Activated CD4-positive, alpha-beta memory T cell treated with anti-CD3 and anti-CD28 coated beads for 36 hours (primary cell): Measurements from ENCODE around the gene DNAJA1. TPM values are rescaled to one million over a fixed set of nuclear protein-coding genes. Genes with fewer than 3 reads are reported as not detected.
"Not testable (repeated sequence)": the region's sequence is repeated elsewhere in the genome, so short reads cannot be mapped to it uniquely, and the experiment has no call there.

ENCODE experiments used
- CTCF ChIA-PET: fragments of 350-600 bp; sonication (Branson Sonifier 250); formaldehyde crosslinking; loops from one replicate; lab custom pipeline; 2021; ENCODE audit warnings: antibody characterized with exemption, inconsistent platforms; lab: Charles Lee
- POLR2A ChIA-PET: fragments of 350-600 bp; sonication (Branson Sonifier 250); formaldehyde crosslinking; loops from one replicate; lab custom pipeline; 2021; ENCODE audit warnings: antibody characterized with exemption; lab: Charles Lee
- DNase-seq: peaks from one replicate; pipeline ENCODE4 v3.0.0-alpha.2; 2020
- H3K27ac Mint-ChIP-seq: one replicate; pipeline ENCODE4 v1.8.0; 2021; ENCODE audit warnings: mixed read lengths
- H3K27me3 Mint-ChIP-seq: one replicate; pipeline ENCODE4 v1.8.0; 2021; ENCODE audit warnings: mixed read lengths
- H3K36me3 Mint-ChIP-seq: one replicate; pipeline ENCODE4 v1.8.0; 2021; ENCODE audit warnings: mixed read lengths
- H3K4me1 Mint-ChIP-seq: one replicate; pipeline ENCODE4 v1.8.0; 2021; ENCODE audit warnings: low read depth, mixed read lengths
- H3K4me3 Mint-ChIP-seq: one replicate; pipeline ENCODE4 v1.8.0; 2021; ENCODE audit warnings: mild to moderate bottlenecking, mixed read lengths
- H3K9me3 Mint-ChIP-seq: one replicate; pipeline ENCODE4 v1.8.0; 2021; ENCODE audit warnings: mixed read lengths
- intact Hi-C: fragments of 100-400 bp; cut with micrococcal nuclease; formaldehyde crosslinking; loops from one replicate; pipeline ENCODE4 v1.15.1; 2023
- total RNA-seq, 2 experiments: library from RNA; stranded (reverse); gene quantifications; one replicate each; pipeline ENCODE4 v1.2.3, GENCODE V29; 2021

DNAJA1 gene
- total RNA-seq, 2 experiments from 2014 or later, result 173 to 184 TPM

- no peak for DNase-seq
- Mint-ChIP-seq H3K4me1 (peaks cover 13% of the 10 kb centered on the region), H3K27ac (peak overlapping the region; percentile 20), H3K4me3 (no peak overlapping the region), H3K9me3 (no peaks in the 10 kb centered on the region), H3K27me3 (no peaks in the 10 kb centered on the region), H3K36me3 (peaks cover 36% of the 10 kb centered on the region)
- POLR2A ChIA-PET, result no interaction called here
- intact Hi-C loops, result no loop called here
- CTCF ChIA-PET, result interaction anchor here (0.6 kb wide), 1 partner anchor 14 kb away, joined by 5 read pairs; no protein-coding TSS in a partner anchor
Measured at GRCh38 chr9:33049680-33050361, 24.7 kb downstream of the DNAJA1 start.

- H3K4me1 Mint-ChIP-seq, result peaks cover 12% of the 10 kb centered on the region
- ChIA-PET POLR2A (no interaction called here), CTCF (no interaction called here)
- no peak overlapping the region for H3K4me3 Mint-ChIP-seq
- H3K27ac Mint-ChIP-seq, result no peak overlapping the region
- DNase-seq, result no peak
- peaks cover 35% of the 10 kb centered on the region for H3K36me3 Mint-ChIP-seq
- no peaks in the 10 kb centered on the region for H3K9me3 Mint-ChIP-seq
- H3K27me3 Mint-ChIP-seq, result no peaks in the 10 kb centered on the region
- intact Hi-C loops, result no loop called here
Measured at GRCh38 chr9:33051144-33051543, 26.1 kb downstream of the DNAJA1 start.

GRCh38 chr9:33065157-33066076 lies 40.3 kb downstream of the DNAJA1 start:
- no peaks in the 10 kb centered on the region for H3K9me3 Mint-ChIP-seq
- intact Hi-C loops, result no loop called here
- ChIA-PET POLR2A (interaction anchor here (0.5 to 0.8 kb wide), 4 partner anchors 13 to 161 kb away, joined by 3 to 4 read pairs (median 4); partner anchors contain the start of gene DNAJA1), CTCF (no interaction called here)
- H3K4me3 Mint-ChIP-seq, result no peak overlapping the region
- H3K27ac Mint-ChIP-seq, result peak overlapping the region; percentile 16
- DNase-seq, result no peak
- peaks cover 5% of the 10 kb centered on the region for H3K4me1 Mint-ChIP-seq
- peaks cover 38% of the 10 kb centered on the region for H3K36me3 Mint-ChIP-seq
- no peaks in the 10 kb centered on the region for H3K27me3 Mint-ChIP-seq

- H3K36me3 Mint-ChIP-seq, result peaks cover 46% of the 10 kb centered on the region
- intact Hi-C loops, result no loop called here
- H3K4me1 Mint-ChIP-seq, result peaks cover 30% of the 10 kb centered on the region
- no peak overlapping the region for H3K4me3 Mint-ChIP-seq
- no peak for DNase-seq
- CTCF ChIA-PET, result no interaction called here
- no peaks in the 10 kb centered on the region for H3K9me3 Mint-ChIP-seq
- no peaks in the 10 kb centered on the region for H3K27me3 Mint-ChIP-seq
- POLR2A ChIA-PET, result no interaction called here
- no peak overlapping the region for H3K27ac Mint-ChIP-seq
Measured at GRCh38 chr9:33068991-33069390, 43.9 kb downstream of the DNAJA1 start.

- Mint-ChIP-seq H3K4me1 (peaks cover 44% of the 10 kb centered on the region), H3K27me3 (no peaks in the 10 kb centered on the region), H3K36me3 (peaks cover 24% of the 10 kb centered on the region), H3K27ac (peak within 1 kb of the TSS; percentile 99), H3K4me3 (peak within 1 kb of the TSS; percentile 100), H3K9me3 (no peaks in the 10 kb centered on the region)
- intact Hi-C loops, result loop anchor here (1.0 to 2.0 kb wide), 5 partner anchors 51 to 526 kb away; partner anchors contain the start of genes BAG1, DNAJA1 and NFX1
- ChIA-PET CTCF (interaction anchor here (0.9 to 3.2 kb wide), 7 partner anchors 9 to 697 kb away, joined by 3 to 13 read pairs (median 6); partner anchors contain the start of gene B4GALT1), POLR2A (interaction anchor here (0.8 to 1.8 kb wide), 6 partner anchors 15 to 90 kb away, joined by 3 to 14 read pairs (median 5); partner anchors contain the start of genes B4GALT1 and DNAJA1)
- peak; percentile 98 for DNase-seq
Measured at GRCh38 chr9:33076046-33077004, 51.3 kb downstream of the DNAJA1 start, which contains the start of gene SMU1. Gene SMU1, minus strand, starts transcription at chr9:33076674. Its CDS starts 66 bp downstream, at chr9:33076608.

- Mint-ChIP-seq H3K4me3 (no peak overlapping the region), H3K4me1 (peaks cover 21% of the 10 kb centered on the region), H3K27me3 (no peaks in the 10 kb centered on the region), H3K9me3 (no peaks in the 10 kb centered on the region), H3K36me3 (peaks cover 2% of the 10 kb centered on the region), H3K27ac (no peak overlapping the region)
- CTCF ChIA-PET, result interaction anchor here (0.6 to 2.7 kb wide), 7 partner anchors 45 to 151 kb away, joined by 3 to 26 read pairs (median 3); no protein-coding TSS in a partner anchor
- DNase-seq, result peak; percentile 55
- intact Hi-C loops, result no loop called here
- POLR2A ChIA-PET, result no interaction called here
Measured at GRCh38 chr9:33080534-33080933, 55.5 kb downstream of the DNAJA1 start.

GRCh38 chr9:33081128-33081851 lies 56.2 kb downstream of the DNAJA1 start:
- CTCF ChIA-PET, result interaction anchor here (0.6 to 2.8 kb wide), 9 partner anchors 45 to 150 kb away, joined by 3 to 33 read pairs (median 4); no protein-coding TSS in a partner anchor
- Mint-ChIP-seq H3K4me1 (peaks cover 17% of the 10 kb centered on the region), H3K9me3 (no peaks in the 10 kb centered on the region), H3K27ac (no peak overlapping the region), H3K36me3 (peaks cover 2% of the 10 kb centered on the region), H3K4me3 (no peak overlapping the region), H3K27me3 (no peaks in the 10 kb centered on the region)
- POLR2A ChIA-PET, result no interaction called here
- peak; percentile 86 for DNase-seq
- intact Hi-C loops, result loop anchor here (1.0 kb wide), 3 partner anchors 80 to 144 kb away; partner anchors contain the start of gene APTX

GRCh38 chr9:33082128-33082527 lies 57.1 kb downstream of the DNAJA1 start:
- Mint-ChIP-seq H3K4me3 (no peak overlapping the region), H3K27ac (peak overlapping the region; percentile 68), H3K36me3 (no peaks in the 10 kb centered on the region), H3K27me3 (no peaks in the 10 kb centered on the region), H3K9me3 (no peaks in the 10 kb centered on the region), H3K4me1 (peaks cover 12% of the 10 kb centered on the region)
- intact Hi-C loops, result no loop called here
- DNase-seq, result no peak
- ChIA-PET POLR2A (interaction anchor here (1.0 kb wide), 1 partner anchor 89 kb away, joined by 5 read pairs; no protein-coding TSS in a partner anchor), CTCF (interaction anchor here (0.6 to 2.8 kb wide), 7 partner anchors 79 to 334 kb away, joined by 3 to 33 read pairs (median 4); no protein-coding TSS in a partner anchor)

GRCh38 chr9:33082538-33083326 lies 57.7 kb downstream of the DNAJA1 start:
- intact Hi-C loops, result no loop called here
- Mint-ChIP-seq H3K27ac (peak overlapping the region; percentile 68), H3K4me1 (peaks cover 11% of the 10 kb centered on the region), H3K27me3 (no peaks in the 10 kb centered on the region), H3K36me3 (no peaks in the 10 kb centered on the region), H3K9me3 (no peaks in the 10 kb centered on the region), H3K4me3 (no peak overlapping the region)
- ChIA-PET CTCF (interaction anchor here (0.6 to 2.8 kb wide), 7 partner anchors 79 to 333 kb away, joined by 3 to 33 read pairs (median 4); no protein-coding TSS in a partner anchor), POLR2A (interaction anchor here (1.0 kb wide), 1 partner anchor 88 kb away, joined by 5 read pairs; no protein-coding TSS in a partner anchor)
- DNase-seq, result peak; percentile 51

- H3K4me1 Mint-ChIP-seq, H3K36me3 Mint-ChIP-seq, intact Hi-C loops, H3K27me3 Mint-ChIP-seq, H3K4me3 Mint-ChIP-seq, H3K9me3 Mint-ChIP-seq, DNase-seq, H3K27ac Mint-ChIP-seq: not testable (repeated sequence)
- CTCF ChIA-PET, result interaction anchor here (1.2 kb wide), 1 partner anchor 115 kb away, joined by 3 read pairs; no protein-coding TSS in a partner anchor
- POLR2A ChIA-PET, result interaction anchor here (0.6 kb wide), 1 partner anchor 8 kb away, joined by 3 read pairs; no protein-coding TSS in a partner anchor
Measured at GRCh38 chr9:33085672-33086071, 60.6 kb downstream of the DNAJA1 start.
